Inferior parietal cortex (tissue), 1 donor: ENCODE results near the gene HPCAL4.

Experiments
- DNase-seq: peaks from one replicate; pipeline ENCODE4 v3.0.0-alpha.2; 2016; ENCODE audit errors: extremely low spot score

HPCAL4 gene

DNA sequence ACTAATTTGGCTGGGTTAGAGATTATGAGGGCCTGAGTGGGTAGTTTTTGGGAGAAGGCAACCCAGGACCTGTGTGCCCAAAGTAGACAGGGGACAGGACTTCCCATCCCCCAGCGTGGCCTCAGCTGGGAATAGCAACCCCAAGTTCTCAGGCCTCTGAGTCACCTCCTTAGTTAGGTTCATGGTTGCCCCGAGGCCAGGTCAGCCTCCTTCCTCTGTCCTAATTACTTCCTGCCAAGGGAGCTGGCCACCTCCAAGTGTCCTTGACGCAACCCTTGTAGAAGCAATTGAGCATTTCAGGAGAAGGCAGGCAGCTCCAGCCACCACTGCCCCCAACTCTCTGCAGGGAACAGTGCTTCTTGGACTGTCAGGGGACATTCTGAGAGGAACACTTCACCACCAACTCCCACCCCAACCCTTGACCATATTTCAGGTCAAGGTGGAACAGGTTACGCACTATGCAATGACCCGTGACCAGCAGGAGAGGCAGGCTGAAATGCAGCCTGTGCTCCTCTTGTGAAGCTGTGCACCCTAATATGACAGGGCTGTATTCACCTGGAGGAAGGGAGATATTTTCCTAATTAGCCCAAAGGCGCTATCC, 14.2 kb downstream of the HPCAL4 start:
- DNase-seq = no peak

DNA sequence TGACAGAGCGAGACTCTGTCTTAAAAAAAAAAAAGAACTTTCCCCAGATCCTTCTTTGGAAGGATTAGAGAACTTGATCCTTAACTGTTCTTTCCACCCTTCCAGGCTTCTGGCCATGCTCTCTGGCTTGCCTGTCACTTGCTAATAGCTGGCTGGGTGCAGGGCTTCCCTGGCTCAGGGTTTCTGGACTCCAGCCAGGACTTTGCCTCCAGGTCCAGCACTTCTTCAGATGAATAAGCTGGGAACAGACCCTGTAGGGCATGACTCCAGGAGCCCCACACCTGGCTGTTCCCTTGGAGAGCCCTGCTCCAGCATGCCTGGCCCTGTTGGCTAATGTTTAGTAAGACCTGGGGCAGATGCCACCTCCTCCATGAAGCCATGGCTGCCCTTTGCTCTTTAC, 16.0 kb downstream of the HPCAL4 start:
- DNase-seq = no peak

DNA sequence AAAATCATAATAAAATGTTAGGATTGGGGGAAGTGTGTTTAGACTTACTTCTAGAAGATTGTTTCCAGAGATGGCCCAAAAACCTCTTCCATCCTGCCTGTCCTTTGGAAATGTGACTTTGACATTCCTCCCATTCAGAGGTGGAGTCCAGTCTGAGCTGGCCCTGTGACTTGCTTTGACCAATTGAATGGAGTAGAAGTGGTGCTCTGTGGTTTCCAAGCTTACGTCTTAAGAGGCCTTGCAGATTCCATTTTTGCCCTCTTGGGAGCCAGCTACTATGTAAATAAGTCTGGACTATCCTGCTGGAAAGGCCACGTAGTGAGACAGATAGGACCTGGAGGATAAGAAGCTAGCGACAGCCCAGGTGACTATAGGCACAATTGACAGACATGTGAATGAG, 18.0 kb downstream of the HPCAL4 start:
- no peak for DNase-seq

DNA sequence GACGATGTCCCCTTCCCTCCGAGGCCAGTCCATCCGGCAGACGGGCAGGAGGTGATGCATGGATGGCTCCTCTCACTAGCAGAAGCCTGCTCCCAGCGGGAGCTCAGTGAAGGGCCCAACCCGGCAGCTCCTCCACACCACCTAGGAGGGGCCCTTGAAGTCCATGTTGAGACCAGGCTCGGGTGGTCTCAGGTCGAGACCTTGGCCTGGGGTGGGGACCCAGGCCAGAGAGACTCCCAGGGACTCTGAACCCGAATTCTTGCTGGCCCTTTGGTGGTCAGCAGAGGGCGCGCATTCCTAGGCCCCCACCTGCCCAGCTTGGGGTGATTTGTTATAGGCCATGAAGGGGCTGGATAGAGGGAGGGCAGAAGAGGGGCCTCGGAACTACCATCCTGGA, 18.7 kb downstream of the HPCAL4 start:
- DNase-seq = no peak

DNA sequence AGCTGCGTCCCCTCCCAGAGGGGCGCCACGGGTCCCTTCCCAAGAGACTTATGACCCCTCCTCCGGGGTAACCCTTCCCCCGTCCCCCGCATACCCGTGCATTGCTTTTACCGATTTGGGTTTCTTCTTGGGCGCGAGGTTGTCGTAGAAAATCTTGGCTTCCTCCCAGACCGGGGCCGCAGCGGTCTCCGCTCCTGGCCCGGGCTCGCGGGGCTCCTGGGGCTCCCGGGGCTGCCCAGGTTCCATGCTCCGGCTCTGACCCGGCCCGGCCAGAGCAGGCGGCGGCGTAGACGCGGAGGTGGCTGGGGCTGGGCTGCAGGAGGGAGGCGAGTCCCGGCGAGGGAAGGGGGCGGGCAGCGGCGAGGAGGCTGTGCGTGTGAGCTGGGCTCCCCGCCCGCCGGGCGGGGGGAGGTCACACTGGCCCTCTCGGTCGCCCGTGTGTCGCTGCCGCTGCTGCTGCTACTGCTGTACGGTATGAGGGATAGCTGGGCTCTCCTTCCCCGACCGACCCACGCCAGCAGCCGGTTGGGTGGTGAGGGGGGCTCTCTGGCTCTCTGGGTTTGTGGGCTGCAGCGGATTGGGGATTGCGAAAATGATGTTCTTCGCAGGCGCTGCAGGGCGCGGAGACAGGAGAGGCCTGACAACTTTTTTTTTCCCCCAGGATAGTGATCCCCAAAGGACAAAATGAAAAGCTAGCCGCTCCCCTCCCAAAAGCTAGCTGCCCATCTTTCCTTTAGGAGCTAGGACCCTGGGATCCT, 19.3 kb downstream of the HPCAL4 start, which contains the start of gene NT5C1A:
TSS of gene NT5C1A (minus strand) at position 315 of the 758 bp plus-strand sequence. CDS start at position 246, 69 bp downstream.
- no peak for DNase-seq

DNA sequence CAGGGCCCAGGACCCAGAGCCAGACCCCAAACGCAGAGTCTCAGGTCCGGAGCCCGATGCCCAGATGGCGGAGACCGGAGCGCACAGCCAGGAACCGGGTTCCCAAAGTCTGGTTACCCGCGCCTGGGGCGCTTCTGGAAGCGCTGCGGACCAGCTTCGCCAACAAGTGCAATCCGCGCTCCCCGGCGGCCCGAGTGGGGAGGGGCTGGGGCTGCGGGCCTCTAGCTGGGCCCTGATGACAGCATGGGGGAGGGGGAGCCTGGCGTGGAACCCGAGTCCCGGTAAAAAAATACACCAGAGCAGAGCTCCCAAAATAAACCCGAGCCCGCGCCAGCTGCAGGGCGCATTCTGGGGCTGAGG, 19.8 kb downstream of the HPCAL4 start:
- no peak for DNase-seq

DNA sequence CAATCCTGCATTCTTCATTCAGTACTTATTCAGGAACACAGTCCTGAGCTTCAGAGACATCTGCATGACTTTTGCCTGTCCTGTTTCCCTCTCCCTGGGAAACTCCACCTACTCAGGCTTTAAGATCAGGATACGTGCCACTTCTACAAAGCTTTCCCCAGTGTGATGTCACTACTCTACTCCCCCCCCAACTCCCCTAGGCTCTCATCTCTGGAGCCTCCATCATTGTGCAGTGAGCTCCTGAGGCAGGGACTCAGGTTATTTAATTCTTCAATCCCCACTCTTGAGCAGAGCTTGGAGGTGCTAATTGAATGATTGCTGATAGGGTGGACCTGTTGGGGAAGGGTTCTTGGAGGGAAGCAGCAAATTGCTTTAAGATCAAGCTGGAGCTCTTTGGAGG, 20.5 kb downstream of the HPCAL4 start:
- no peak for DNase-seq

DNA sequence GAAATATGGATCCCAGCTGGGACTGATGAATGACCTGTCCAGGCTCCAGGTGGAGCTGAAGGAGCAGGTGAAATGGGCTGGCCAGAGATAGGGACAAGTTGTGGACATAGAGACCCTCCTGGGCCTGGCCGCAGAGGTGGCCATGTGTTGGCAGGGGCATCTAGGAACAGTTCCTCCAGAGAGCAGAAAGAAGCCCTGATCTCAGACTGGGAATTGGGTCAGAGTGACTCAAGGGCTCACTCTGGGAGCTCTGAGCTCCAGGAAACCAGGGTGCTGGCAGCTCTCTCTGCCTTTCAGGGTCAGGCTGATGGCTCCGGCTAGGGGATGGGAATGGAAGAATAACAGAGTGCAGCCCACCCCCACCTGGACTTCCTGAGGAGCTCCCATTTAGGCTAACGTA, 22.3 kb downstream of the HPCAL4 start:
- no peak for DNase-seq

DNA sequence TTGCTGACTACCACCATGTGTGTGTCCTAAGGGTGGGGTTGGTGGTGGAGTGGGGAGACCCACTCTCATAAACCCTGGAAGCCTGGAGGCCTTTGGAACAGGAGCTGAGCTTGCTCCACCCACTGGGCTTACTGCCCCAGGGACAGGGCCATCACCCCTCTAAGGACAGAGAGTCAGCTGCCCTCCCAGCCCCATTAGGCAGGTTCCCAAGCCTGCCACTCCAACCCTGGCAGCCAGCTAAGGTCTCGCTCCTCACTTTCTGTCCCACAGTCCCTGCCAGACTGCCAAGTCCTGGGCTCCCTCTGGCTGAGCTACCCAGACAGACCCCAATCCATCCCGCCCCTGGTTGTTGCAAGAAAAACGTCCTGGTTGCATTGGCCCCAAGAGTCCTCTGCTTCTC, 23.1 kb downstream of the HPCAL4 start:
- DNase-seq = no peak

DNA sequence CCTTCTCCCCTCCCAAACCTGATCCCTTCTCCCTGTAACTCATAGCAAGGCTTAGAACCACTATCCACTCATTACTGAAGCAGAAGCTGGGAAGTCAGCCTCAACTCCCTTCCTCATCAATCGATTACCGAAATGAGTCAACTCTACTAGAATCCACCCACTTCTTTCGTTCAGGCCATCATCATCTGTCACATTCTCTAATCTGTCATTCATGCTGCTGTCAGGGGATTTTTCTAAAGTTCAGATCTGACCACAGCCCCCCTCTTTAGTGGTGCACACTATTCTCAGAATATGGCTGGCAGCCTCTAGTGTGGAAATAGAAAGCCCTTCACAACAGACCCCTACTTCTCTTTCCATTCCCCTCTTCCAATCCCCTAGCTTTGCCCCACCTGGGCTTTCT, 24.5 kb downstream of the HPCAL4 start:
- no peak for DNase-seq

DNA sequence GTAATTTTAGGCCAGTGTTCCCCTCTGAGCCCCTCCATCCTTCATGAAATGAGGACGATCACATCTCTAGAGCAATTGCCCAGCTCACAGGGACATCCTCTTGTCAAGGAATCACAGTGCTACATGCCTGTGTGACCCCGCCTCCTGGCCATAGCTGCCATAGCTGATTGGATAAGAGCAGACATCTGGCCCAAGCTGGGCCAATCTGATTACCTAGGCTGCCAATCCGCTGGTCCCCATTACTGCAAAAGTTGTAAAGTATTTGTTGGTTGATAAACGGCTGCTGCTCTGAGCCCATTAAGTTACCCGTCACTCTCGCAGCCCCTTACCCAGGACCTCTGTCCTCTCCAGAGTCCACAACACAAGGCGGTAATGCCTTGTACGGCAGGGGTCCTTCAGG, 27.7 kb downstream of the HPCAL4 start:
- DNase-seq = no peak

DNA sequence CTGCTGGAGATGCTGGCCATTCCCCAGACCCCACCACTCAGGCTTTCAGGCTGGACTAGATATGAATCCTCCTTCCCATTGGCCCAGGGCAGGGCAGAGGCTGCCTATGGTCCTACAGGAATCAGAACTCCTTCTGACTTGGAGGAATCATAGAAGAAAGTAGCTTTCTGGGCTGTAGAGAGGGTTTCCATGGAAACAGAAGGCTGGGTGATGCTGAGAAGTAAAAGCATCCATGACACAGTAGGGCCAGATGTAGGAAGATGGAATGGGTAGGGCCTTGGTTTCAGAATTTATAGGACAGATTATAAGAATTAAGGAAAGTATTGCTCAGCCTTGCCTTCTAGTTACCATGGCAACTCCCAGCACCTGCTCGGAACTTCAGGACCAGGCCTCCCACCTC, 28.4 kb downstream of the HPCAL4 start:
- no peak for DNase-seq

DNA sequence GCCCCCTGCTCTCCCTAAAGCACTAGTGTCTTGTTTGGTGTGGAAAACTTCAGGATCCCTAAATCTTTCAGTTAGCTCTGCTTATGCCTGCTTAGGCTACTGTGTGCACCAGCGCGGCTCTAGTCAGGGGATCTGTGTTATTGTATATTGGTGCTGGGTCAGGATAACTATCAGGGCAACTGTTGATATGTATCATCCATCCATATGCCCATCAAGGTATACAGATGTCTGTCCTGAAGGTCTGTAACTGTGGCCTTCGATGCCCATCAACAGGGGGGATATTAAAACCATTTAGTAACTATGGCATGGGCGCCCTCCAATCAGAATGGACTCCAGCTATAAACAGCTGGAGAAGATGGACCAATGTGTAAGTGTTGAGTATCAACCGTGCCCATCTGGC, 31.7 kb downstream of the HPCAL4 start:
- DNase-seq = no peak

DNA sequence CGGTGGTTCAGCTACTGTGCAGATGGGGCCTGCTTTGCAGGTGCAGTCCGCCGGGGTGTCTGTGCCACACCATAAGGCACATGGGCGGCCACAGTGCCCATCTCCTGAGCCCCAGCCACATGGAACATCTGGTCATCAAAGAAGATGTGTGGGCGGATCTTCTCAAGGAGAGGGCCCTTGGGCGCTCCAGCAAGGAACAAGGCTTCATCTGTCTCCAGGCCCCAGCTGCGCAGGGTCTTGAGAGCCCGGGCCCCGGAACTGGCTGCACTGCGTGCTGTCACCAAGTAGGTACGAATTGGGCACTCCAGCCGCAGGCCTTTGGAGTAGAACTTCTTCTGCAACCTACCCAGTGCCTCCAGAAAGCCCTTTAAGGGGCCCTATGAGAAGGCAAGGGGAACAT, 32.1 kb downstream of the HPCAL4 start:
- DNase-seq = no peak

DNA sequence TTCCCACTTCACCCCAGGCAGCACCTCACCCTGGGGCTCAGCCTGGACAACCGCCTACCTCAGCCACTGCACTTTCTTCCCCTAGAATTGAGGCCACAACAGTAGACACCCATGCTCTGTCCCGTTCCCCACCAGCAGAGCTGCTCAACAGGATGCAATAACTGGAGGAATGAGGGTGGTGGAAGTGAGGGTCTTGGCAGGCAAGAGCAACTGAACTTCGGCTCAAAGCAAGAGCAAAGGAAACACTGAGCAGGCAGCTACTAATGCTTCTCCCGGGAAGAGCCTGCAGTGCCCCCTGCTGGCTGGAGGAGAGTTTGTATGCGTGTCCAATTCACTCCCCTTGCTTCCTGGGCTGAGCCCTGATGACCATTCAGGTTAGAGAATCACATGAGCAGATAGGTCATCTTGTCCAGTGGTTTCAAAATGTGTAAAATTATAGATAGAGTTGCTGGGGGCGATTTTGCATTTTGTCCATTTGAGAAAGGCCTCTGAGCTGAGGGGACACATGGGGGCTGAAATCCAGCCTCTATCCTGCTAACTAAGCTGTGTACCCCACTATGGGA, 33.2 kb downstream of the HPCAL4 start:
- peak; percentile 74 for DNase-seq

DNA sequence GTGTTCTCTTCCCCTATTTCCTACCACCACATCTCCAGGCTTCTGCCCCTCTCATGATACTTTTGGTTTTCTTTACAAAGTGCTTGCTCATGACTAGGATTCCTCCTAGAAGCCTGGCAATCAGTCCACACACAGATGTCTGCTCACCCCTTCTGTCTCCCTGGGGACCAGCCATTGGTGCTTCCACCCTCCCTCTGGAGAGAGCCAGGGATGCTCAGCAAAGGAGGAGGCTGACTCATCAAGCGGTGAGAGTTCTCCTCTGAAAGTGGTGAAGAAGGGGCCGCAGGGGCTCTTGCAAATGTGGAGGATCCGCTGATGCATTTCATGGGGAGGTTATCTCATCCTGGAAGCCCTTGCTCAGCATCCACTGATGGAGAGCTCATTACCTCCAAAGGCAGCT, 33.8 kb downstream of the HPCAL4 start:
- DNase-seq = no peak

DNA sequence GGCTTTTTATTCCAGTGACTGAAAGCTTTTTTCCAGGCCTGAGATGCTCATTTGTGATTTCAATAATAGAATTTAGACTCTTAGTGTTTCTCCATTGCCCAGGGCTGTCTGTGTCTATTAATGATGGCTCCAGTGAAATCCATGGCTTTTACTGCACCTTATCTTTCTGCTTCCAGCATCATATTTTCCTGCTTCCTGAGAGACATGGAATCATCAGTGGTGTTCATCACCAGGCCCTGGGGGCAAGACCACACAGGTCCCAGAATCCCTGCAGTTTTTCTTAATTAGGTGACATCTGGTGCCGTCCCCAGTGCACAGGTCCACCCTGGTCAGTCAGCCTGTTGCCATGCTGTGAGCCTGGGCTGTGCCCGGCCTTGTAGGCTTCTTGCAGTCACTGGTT, 34.8 kb downstream of the HPCAL4 start:
- DNase-seq = no peak

DNA sequence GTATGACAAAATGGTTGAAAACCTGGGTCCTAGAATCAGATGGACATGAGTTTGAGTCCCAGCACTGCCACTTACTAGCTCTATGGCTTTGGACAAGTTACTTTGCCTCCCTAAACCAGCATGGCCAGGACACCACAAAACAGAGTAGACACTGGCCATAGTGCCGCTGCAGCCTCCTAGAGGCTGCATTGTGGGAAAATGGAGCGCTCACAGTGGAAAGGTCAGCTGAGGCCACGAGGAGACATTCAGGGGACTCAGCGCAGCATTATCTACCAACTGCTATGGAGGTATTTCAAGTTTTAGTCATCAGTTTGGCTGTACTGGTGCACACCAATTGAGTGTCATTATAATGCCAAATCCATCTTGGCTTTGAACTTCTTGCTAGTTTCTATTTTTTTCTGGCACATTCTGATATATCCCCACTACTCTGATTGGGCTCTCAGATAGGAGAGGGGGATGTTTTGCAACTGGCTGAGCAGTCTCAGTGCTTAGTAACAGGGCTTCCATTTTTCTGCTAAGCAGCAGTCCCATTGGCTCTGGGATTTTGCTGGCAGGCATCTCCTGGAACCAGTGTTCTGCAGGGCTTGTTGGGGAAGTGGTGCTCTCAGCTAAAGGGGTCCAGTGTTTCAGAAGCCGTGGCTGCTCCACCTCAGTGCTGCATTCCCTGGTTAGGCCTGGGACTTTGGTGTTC, 35.5 kb downstream of the HPCAL4 start:
- DNase-seq = no peak

DNA sequence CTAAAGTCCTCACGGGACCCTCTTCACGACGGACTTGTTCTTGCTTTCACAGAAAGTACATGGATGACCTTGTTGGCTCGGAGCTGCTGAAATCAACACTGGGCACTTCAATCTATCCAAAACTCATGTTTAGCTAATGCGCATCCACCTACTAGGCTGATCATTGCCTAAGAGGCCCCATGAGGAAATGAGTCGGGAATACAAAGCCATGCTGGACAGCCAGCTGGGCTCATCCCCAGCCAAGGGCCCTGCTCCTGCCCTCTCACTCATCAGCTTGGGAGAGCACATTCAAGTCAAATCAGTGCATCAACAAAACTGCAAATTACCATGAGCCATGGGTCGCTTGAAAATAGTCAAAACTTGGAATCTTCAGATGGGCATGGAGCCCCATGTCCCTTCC, 36.9 kb downstream of the HPCAL4 start:
- no peak for DNase-seq

DNA sequence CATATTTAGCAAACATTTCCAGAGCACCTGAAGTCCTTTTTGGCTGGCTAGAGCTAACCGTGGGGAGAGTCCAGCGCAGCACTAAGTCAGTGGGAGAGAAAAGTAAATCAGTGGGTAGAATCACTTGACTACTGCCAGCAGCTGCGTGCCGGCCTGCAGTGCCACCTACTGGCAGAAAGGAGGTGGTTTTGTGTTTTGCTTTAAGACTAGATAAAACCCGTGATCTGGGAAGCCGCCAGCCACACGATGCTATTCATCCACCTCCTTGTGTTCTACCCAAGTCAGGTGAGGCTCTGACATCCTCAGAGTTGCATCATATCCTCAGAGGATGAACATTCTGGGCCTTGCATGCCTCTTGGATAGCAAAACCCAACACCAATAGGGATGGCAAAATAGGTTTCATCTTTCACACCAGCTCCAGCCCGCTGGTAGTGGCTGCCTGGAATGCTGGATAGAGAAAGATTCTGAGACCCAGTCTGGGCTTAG, 37.6 kb downstream of the HPCAL4 start:
- peak; percentile 83 for DNase-seq

DNA sequence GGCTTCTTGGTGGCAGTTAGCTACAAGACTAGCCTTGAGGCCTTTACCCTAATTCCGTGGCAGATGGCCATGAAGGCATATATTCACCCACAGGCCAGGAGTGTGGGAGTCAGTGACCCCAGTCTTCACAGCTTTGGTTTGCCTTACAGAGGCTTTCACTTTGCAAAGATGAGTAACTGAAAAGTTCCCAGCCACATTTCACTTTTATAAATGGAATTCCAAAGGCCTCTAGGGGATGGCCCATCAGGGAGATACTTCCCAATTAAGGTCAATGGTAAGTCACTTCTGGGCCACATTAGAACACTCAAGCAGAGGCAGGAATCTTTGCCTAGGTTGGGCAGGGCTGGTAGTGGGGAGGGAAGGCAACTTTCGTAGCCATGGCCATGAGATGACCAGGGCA, 38.7 kb downstream of the HPCAL4 start:
- no peak for DNase-seq

DNA sequence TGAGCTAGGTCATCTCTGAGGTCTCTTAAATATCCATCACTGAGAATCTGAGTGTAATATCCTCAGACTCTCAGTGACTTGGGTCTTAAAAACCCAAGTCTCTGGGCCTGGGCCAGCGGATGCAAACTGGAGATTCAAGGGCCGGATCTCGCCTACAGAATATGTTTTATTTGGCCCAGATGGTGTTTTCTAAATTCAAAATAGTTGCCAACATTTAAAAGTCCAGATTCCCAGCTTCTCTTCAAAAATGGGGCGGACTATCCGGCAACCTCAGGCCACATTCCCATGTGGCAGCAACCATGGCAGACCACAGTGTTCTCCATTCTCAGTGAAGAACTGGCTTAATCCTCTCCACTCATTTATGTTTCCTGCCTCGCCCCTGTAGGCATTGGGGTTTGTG, 39.1 kb downstream of the HPCAL4 start:
- no peak for DNase-seq

DNA sequence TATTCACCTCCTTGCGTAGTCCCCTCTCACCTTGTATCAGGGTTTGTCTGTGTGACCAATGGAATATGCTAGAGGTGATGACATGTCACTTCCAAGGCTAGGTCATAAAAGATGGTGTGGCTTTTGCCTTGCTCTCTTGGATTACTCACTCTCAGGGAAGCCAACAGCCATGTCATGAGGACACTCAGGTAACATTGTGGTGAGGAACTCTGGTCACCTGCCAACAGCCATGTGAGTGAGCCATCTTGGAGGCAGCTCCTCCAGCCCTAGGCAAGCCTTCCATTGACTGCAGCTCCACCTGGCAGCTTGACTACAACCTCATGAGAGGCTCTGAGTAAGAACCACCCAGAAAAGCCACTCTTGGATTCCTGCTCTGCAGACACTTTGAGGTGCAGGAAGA, 40.8 kb downstream of the HPCAL4 start:
- DNase-seq = no peak
